Measurements from ENCODE around the gene GNAS.
"Not testable (repeated sequence)": the region's sequence is repeated elsewhere in the genome, so short reads cannot be mapped to it uniquely, and the experiment has no call there.

Gene GNAS

GRCh38 chr20:58828136-58828535, 24.4 kb upstream of the GNAS start:
- TF ChIP-seq CTCF (conservative IDR thresholded peaks at IDR 0.05; ENCODE audit: low read depth, low read length) = no peak
- no peak for DNase-seq (ENCODE audit: low read depth)
- H3K4me3 ChIP-seq (ENCODE audit: low read length) = no peak overlapping the region

GRCh38 chr20:58828804-58829203, 23.7 kb upstream of the GNAS start:
- DNase-seq (ENCODE audit: low read depth); H3K4me3 ChIP-seq (ENCODE audit: low read length): not testable (repeated sequence)

GRCh38 chr20:58829531-58829941, 23.0 kb upstream of the GNAS start:
- H3K4me3 ChIP-seq (ENCODE audit: low read length) = no peak overlapping the region
- peak; percentile 25 for TF ChIP-seq CTCF (conservative IDR thresholded peaks at IDR 0.05; ENCODE audit: low read depth, low read length)
- no peak for DNase-seq (ENCODE audit: low read depth)

GRCh38 chr20:58832457-58832856, 20.1 kb upstream of the GNAS start:
- no peak for DNase-seq (ENCODE audit: low read depth)
- TF ChIP-seq CTCF (conservative IDR thresholded peaks at IDR 0.05; ENCODE audit: low read depth, low read length) = no peak
- H3K4me3 ChIP-seq (ENCODE audit: low read length) = no peak overlapping the region

GRCh38 chr20:58833921-58834320, 18.6 kb upstream of the GNAS start:
- no peak for TF ChIP-seq CTCF (conservative IDR thresholded peaks at IDR 0.05; ENCODE audit: low read depth, low read length)
- no peak for DNase-seq (ENCODE audit: low read depth)
- H3K4me3 ChIP-seq (ENCODE audit: low read length) = no peak overlapping the region

- no peak for DNase-seq (ENCODE audit: low read depth)
- no peak overlapping the region for H3K4me3 ChIP-seq (ENCODE audit: low read length)
- TF ChIP-seq CTCF (conservative IDR thresholded peaks at IDR 0.05; ENCODE audit: low read depth, low read length) = no peak
Measured at GRCh38 chr20:58835231-58835630, 17.3 kb upstream of the GNAS start.

- H3K4me3 ChIP-seq (ENCODE audit: low read length) = no peak overlapping the region
- no peak for TF ChIP-seq CTCF (conservative IDR thresholded peaks at IDR 0.05; ENCODE audit: low read depth, low read length)
- no peak for DNase-seq (ENCODE audit: low read depth)
Measured at GRCh38 chr20:58836616-58837204, 15.8 kb upstream of the GNAS start.

- TF ChIP-seq CTCF (conservative IDR thresholded peaks at IDR 0.05; ENCODE audit: low read depth, low read length) = no peak
- no peak overlapping the region for H3K4me3 ChIP-seq (ENCODE audit: low read length)
- DNase-seq (ENCODE audit: low read depth) = no peak
Measured at GRCh38 chr20:58837717-58838116, 14.8 kb upstream of the GNAS start.

All from retinal pigment epithelial cell (primary cell).